Calu3 (cell line): ENCODE data around the gene E4F1. TPM values are rescaled to one million over a fixed set of nuclear protein-coding genes. Genes with fewer than 3 reads are reported as not detected.

ENCODE experiments used
- BruUV-seq: library from RNA; stranded (reverse); fragments of 400-500 nt; replicated peaks from 2 replicates; lab custom pipeline; 2021; lab: Mats Ljungman, UMichigan
- CTCF ChIA-PET: fragments of 300-600 bp; sonication (Branson Sonifier 250); formaldehyde crosslinking; loops from one replicate; lab custom pipeline; 2022; ENCODE audit warnings: antibody characterized with exemption; lab: Charles Lee
- DNase-seq: peaks from one replicate; pipeline ENCODE4 v3.0.0; 2022
- H3K27ac Mint-ChIP-seq: one replicate; pipeline ENCODE4 v1.8.0; 2022; ENCODE audit warnings: mixed read lengths; ENCODE audit not compliant: unreplicated experiment
- H3K27me3 Mint-ChIP-seq: one replicate; pipeline ENCODE4 v1.8.0; 2022; ENCODE audit warnings: mixed read lengths; ENCODE audit not compliant: unreplicated experiment
- H3K36me3 Mint-ChIP-seq: one replicate; pipeline ENCODE4 v1.8.0; 2022; ENCODE audit warnings: mild to moderate bottlenecking, moderate library complexity, mixed read lengths; ENCODE audit not compliant: insufficient read depth, unreplicated experiment
- H3K4me1 Mint-ChIP-seq: one replicate; pipeline ENCODE4 v1.8.0; 2022; ENCODE audit warnings: mild to moderate bottlenecking, low read depth, mixed read lengths; ENCODE audit not compliant: unreplicated experiment
- H3K4me3 Mint-ChIP-seq: one replicate; pipeline ENCODE4 v1.8.0; 2022; ENCODE audit warnings: mild to moderate bottlenecking, low read depth, moderate library complexity, mixed read lengths; ENCODE audit not compliant: unreplicated experiment
- H3K9me3 Mint-ChIP-seq: one replicate; pipeline ENCODE4 v1.8.0; 2022; ENCODE audit warnings: low read depth, mixed read lengths; ENCODE audit not compliant: unreplicated experiment
- CTCF ChIP-seq: fragments of 200-600 bp; IDR thresholded peaks from one replicate; pipeline ENCODE4 v1.8.0; 2022; ENCODE audit warnings: antibody characterized with exemption; ENCODE audit not compliant: unreplicated experiment
- intact Hi-C: fragments of 100-400 bp; cut with micrococcal nuclease; formaldehyde crosslinking; loops from one replicate; pipeline ENCODE4 v1.10.0; 2022; ENCODE audit not compliant: unreplicated experiment
- total RNA-seq: library from RNA; stranded (reverse); gene quantifications from 2 replicates; pipeline ENCODE4 v1.2.3, GENCODE V29; 2022

Gene E4F1
- total RNA-seq, 1 experiment from 2014 or later, result 35.4 TPM

- Mint-ChIP-seq H3K4me1 (peaks cover 46% of the 10 kb centered on the region), H3K27me3 (no peaks in the 10 kb centered on the region), H3K4me3 (no peak overlapping the region), H3K27ac (no peak overlapping the region), H3K36me3 (peaks cover 88% of the 10 kb centered on the region), H3K9me3 (no peaks in the 10 kb centered on the region)
- DNase-seq, result no peak
- no peak for TF ChIP-seq CTCF
- intact Hi-C loops, result no loop called here
- CTCF ChIA-PET, result no interaction called here
- no TSS peak for BruUV-seq
These were observed 14.0 kb upstream of the E4F1 start for GRCh38 chr16:2209258-2210008.

- no TSS peak for BruUV-seq
- Mint-ChIP-seq H3K27ac (no peak overlapping the region), H3K27me3 (no peaks in the 10 kb centered on the region), H3K36me3 (peaks cover 89% of the 10 kb centered on the region), H3K9me3 (no peaks in the 10 kb centered on the region), H3K4me3 (no peak overlapping the region), H3K4me1 (peaks cover 42% of the 10 kb centered on the region)
- CTCF ChIA-PET, result no interaction called here
- DNase-seq, result no peak
- intact Hi-C loops, result no loop called here
- no peak for TF ChIP-seq CTCF
These were observed 13.4 kb upstream of the E4F1 start for GRCh38 chr16:2210009-2210332.

GRCh38 chr16:2210386-2211365, 12.7 kb upstream of the E4F1 start, which contains the start of gene BRICD5:
Gene BRICD5 (minus strand): TSS chr16:2210863. CDS start chr16:2210833, 30 bp downstream.
- no TSS peak for BruUV-seq
- no peaks in the 10 kb centered on the region for H3K27me3 Mint-ChIP-seq
- DNase-seq, result no peak
- H3K36me3 Mint-ChIP-seq, result peaks cover 89% of the 10 kb centered on the region
- H3K27ac Mint-ChIP-seq, result peak within 1 kb of the TSS; percentile 72
- intact Hi-C loops, result no loop called here
- peak within 1 kb of the TSS; percentile 78 for H3K4me3 Mint-ChIP-seq
- CTCF ChIA-PET, result no interaction called here
- TF ChIP-seq CTCF, result no peak
- no peaks in the 10 kb centered on the region for H3K9me3 Mint-ChIP-seq
- H3K4me1 Mint-ChIP-seq, result peaks cover 42% of the 10 kb centered on the region

GRCh38 chr16:2211923-2212347, 11.5 kb upstream of the E4F1 start:
- intact Hi-C loops, result no loop called here
- peak overlapping the region; percentile 78 for H3K4me3 Mint-ChIP-seq
- H3K4me1 Mint-ChIP-seq, result peaks cover 33% of the 10 kb centered on the region
- no peaks in the 10 kb centered on the region for H3K27me3 Mint-ChIP-seq
- peaks cover 86% of the 10 kb centered on the region for H3K36me3 Mint-ChIP-seq
- no TSS peak for BruUV-seq
- no peak for TF ChIP-seq CTCF
- no peaks in the 10 kb centered on the region for H3K9me3 Mint-ChIP-seq
- H3K27ac Mint-ChIP-seq, result peak overlapping the region; percentile 72
- CTCF ChIA-PET, result interaction anchor here (0.7 to 1.0 kb wide), 2 partner anchors 17 to 249 kb away, joined by 3 read pairs; no protein-coding TSS in a partner anchor
- DNase-seq, result no peak
